GM12801 (cell line): ENCODE results near the gene FBXO42.

Experiments used
- TF ChIP-seq, protein P1 (sequence below): IDR thresholded peaks from one replicate; pipeline ENCODE4 v1.5.1; 2011; ENCODE audit warnings: control low read depth; ENCODE audit not compliant: insufficient read length; ENCODE audit errors: extremely low read depth

FBXO42 gene

DNA sequence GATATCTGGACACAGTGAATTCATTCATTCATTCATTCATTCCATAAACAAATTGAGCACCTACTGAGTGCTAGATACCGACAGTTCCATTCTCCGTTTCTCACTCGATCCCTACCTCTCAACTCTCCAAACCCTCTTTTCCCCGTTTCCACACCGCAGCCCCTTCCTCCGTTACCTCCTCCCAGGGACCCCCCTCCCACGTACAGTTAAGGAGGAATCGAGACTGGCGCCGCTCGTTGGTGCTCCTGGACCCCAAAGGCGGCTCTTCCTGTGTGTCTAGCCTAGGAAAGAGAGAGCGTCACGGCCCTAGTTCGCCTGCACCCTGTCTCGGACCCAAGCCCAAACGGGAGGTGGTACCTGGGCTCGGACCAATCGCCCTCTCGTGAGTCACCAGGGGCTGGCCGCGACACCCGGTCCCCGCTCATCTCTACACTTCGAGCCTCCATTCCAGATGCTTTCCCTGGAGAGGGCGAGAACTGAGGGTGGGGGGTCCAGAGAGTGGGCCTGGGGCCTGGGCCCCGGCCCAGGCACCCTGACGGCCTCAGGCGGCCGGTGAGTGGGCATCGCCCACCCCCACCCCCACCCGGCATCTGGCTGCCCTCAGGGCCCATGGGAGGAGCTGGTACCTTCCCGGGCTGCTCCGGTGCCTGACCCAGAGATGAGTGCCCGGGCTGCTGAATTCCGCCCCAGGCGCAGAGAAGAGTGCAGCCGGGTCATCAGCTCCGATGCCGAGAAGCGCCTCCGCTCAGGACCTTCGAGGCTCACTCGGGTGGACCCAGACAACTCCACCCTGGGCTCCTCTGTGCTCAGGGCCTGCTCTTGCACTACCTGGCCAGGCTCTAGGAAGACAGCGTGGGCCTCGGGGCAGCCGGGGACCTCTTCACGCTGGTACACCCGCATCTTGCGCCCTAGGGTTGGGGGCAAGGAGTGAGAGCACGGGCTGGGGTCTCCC is 144.7 kb downstream of the FBXO42 start:
- TF ChIP-seq, protein P1, sequence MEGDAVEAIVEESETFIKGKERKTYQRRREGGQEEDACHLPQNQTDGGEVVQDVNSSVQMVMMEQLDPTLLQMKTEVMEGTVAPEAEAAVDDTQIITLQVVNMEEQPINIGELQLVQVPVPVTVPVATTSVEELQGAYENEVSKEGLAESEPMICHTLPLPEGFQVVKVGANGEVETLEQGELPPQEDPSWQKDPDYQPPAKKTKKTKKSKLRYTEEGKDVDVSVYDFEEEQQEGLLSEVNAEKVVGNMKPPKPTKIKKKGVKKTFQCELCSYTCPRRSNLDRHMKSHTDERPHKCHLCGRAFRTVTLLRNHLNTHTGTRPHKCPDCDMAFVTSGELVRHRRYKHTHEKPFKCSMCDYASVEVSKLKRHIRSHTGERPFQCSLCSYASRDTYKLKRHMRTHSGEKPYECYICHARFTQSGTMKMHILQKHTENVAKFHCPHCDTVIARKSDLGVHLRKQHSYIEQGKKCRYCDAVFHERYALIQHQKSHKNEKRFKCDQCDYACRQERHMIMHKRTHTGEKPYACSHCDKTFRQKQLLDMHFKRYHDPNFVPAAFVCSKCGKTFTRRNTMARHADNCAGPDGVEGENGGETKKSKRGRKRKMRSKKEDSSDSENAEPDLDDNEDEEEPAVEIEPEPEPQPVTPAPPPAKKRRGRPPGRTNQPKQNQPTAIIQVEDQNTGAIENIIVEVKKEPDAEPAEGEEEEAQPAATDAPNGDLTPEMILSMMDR, result no peak

DNA sequence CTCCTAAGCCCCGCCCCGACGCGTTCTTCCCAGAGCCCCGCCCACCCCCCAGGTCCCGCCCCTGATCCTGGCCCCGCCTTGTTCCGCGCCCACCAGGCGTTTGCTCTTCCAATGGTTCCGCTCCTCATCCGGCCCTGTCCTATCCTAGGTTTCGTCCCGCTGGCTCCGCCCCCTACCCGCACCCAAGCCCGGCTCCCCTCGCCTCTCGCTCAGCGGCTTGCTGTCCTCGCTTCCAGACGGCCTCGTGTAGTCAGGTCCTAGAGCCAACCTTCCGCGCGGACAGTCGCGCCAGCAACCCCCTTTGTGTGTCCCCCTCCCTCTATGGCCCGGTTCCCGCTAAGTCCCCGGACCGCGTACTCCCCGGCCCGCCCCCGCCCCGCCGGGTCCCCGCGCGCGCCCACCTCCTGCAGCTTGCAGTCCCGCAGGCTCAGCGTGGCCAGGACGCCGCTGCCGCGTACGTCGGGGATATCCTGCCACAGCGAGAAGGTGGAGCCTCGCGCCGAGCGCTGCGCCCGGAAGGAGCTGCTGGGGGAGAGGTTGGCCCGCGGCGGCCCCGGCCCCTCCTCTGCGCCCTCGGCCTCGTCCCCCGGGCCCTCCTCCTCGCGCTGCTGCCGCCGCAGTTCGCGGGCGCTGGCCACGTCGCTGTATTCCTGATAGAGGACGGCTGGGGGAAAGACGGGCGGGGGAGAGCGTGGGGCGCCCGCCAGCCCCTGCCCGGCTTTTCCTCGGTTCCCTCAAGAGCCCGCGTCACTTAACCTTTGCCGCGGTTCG is 145.5 kb downstream of the FBXO42 start:
- TF ChIP-seq, protein P1, result no peak

DNA sequence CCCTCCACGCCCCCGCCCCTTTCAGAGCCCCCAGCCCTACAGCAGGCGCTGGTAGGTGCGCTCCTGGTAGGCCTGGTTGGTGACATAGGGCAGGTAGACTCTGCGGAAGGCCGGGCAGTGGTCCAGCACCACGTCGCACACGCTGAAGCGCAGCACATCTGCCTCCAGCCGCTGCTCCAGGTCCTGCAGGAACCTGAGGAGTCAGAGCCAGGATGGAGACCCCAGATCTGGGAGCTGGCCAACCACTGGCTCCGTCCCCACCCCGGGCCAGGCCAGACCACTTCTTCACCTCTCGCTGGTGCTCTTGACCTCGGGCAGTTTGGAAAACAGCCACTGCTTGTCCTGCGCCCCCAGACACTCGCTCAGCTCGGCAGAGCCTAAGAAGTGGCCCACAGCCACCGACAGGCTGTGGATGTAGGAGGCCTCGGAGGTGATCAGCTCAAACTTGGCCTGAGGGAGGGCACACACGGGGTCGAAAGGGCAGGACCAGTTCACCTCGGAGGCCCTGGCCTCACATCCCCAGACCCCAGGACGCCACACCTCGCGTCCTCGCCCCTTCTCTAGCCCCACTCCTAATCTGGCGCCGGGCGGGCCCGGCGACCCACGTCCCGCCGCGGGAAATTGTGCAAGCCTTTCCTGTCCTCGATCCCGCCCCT is 146.3 kb downstream of the FBXO42 start:
- TF ChIP-seq, protein P1, result no peak

- TF ChIP-seq, protein P1, result no peak
Observed at GRCh38 chr1:16205334-16205671, 147.0 kb downstream of the FBXO42 start.

DNA sequence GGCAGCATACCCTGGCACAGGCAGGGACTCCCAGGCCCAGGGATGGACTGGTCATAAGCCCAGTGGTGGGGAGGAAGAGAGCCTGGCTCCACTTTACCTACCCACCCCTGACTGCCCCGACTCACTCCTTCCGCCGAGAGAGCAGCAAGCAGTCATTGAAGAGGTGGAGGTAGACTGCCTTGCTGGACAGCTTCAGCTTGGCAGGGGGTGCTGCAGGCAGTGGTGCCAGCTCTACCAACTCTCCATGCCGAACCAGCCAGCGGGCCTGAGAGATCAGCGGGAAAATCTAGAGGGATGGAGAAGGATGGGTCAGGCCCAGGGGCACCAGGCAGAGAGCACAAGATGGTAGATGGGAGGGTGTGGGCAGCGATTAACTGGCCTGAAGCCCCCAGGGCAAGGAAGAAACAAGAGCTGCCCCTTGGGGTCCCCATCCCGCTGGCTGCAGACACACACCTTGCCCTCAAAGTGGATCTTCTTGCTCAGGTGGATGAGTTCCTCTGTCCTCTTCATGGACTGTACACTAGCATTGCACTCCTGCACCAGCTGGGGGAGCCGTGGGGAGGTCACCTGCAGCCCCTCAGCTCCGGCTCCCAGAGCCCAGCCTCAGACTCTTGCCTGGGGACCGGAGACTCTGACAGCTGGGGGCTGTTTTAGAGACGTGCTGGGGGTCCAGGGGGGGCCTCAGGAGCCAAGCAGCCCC is 147.5 kb downstream of the FBXO42 start:
- TF ChIP-seq, protein P1, result no peak

DNA sequence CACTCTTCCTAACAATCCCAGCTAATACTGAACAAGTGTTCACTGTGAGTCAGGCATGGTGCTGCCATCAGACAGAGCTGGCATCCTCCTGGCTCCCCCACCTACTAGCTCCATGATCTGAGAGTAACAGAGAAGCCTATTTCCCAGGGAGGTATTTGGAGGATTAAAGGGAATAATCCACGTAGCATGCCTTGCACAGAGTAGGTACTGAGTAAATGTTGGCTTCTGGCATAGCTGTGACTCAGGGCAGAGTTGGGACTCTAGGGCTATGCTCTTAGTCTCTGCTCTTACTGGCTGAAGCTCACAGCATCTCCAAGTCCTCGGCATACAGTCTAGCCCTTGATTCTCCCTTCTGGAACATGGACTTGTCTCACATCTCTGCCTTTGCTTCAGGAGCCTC is 148.1 kb downstream of the FBXO42 start:
- TF ChIP-seq, protein P1, result no peak
